ENCODE results near the gene CLDN10. TPM values are rescaled to one million over a fixed set of nuclear protein-coding genes. Genes with fewer than 3 reads are reported as not detected.
A peak's percentile ranks its signal among the peaks of the same experiment; 100 is the strongest.

Gene CLDN10
- polyA plus RNA-seq, 2 of the 4 experiments (the other 2 are of a cell fraction) = 0.18 to 0.96 TPM

DNA sequence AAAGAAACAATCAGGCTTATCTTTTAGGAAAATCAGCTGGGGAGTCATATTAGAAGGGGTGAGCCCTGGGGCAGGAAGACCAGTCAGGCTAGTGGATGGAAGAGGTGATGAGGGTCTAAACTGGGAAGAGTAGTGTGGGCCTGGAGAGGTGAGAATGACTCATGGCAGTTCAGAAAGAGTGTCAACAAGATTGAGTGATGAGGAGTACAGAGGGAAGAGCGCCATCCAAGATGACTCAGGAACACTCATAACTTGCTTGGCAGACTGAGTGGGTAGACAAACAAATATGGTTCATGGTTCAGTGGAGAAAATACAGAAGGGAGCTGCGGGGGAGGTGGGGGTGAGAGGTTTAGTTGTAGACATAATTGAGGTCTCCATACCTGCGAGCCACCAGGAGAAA is 17.3 kb upstream of the CLDN10 start (continued):
- TF ChIP-seq PHF8 (IDR thresholded peaks at IDR 0.05; ENCODE audit: borderline replicate concordance, low read depth) = no peak
- TF ChIP-seq ZNF302 (CRISPR knock-in tag; IDR thresholded peaks at IDR 0.05) = no peak
- TF ChIP-seq NFE2L2 (conservative IDR thresholded peaks at IDR 0.05; ENCODE audit: low read length) = no peak
- TF ChIP-seq NPAS2 (CRISPR knock-in tag; IDR thresholded peaks at IDR 0.05; ENCODE audit: borderline replicate concordance) = no peak
- no peak for TF ChIP-seq ZC3H11A (IDR thresholded peaks at IDR 0.05)
- peak; percentile 21 for TF ChIP-seq ZFP36 (IDR thresholded peaks at IDR 0.05; ENCODE audit: borderline replicate concordance, partially characterized antibody)
- TF ChIP-seq EHMT2 (IDR thresholded peaks at IDR 0.05; ENCODE audit: low read depth) = no peak
- TF ChIP-seq EP300 (IDR thresholded peaks at IDR 0.05) = peak; percentile 32 to 50; a peak in 2 of 5 replicates
- no peak for TF ChIP-seq RCOR1 (IDR thresholded peaks at IDR 0.05; ENCODE audit: low read depth, low read length)

DNA sequence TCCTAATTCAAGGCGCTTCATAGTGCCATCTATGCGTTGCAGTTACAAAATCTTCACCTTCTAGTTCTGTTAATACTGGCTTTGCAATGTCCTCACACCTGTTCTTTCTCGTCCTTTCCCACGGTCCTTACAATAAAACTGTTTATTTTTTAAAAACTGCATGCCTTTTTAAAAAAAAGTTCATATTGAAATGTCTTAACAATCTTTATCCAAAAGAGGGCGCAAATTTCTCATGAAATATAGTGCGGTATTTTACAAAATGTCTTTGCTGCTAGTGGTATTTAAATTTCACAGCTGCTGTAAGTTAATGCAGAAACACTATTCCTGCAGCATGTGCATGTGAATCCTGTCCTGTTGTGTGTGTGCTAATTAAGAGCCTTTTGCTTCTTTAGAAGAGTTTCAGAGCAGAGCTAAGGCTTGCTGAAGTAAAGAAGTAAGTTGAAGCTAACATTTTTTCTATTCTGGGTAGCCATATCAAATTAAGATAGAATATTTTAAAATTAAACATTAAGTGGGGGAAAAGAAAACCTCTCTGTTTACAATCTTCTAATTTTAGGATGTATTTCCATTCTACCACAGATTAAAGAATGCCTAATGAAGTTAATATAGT is 15.8 kb upstream of the CLDN10 start:
- TF ChIP-seq SMC3 (IDR thresholded peaks at IDR 0.05) (peak; percentile 41; the same call in 2 of the 3 replicates), EHMT2 (IDR thresholded peaks at IDR 0.05; ENCODE audit: low read depth) (no peak), GATA3 (IDR thresholded peaks at IDR 0.05; ENCODE audit: borderline replicate concordance) (no peak), POLR2AphosphoS2 (conservative IDR thresholded peaks at IDR 0.05; ENCODE audit: low read length) (no peak), RAD21 (conservative IDR thresholded peaks at IDR 0.05 in 1 of 2, IDR thresholded peaks at IDR 0.05 in 1 of 2) (peak; percentile 45 to 53), HOXB13 (CRISPR knock-in tag; IDR thresholded peaks at IDR 0.05; ENCODE audit: low read depth) (no peak), RNF2 (IDR thresholded peaks at IDR 0.05; ENCODE audit: borderline replicate concordance, low read depth) (no peak)
- TF ChIP-seq, protein P1, sequence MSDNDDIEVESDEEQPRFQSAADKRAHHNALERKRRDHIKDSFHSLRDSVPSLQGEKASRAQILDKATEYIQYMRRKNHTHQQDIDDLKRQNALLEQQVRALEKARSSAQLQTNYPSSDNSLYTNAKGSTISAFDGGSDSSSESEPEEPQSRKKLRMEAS (IDR thresholded peaks at IDR 0.05) = no peak
- TF ChIP-seq, protein P2, sequence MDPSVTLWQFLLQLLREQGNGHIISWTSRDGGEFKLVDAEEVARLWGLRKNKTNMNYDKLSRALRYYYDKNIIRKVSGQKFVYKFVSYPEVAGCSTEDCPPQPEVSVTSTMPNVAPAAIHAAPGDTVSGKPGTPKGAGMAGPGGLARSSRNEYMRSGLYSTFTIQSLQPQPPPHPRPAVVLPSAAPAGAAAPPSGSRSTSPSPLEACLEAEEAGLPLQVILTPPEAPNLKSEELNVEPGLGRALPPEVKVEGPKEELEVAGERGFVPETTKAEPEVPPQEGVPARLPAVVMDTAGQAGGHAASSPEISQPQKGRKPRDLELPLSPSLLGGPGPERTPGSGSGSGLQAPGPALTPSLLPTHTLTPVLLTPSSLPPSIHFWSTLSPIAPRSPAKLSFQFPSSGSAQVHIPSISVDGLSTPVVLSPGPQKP (IDR thresholded peaks at IDR 0.05; ENCODE audit: low read depth, low read length) = no peak
- TF ChIP-seq, protein P3, sequence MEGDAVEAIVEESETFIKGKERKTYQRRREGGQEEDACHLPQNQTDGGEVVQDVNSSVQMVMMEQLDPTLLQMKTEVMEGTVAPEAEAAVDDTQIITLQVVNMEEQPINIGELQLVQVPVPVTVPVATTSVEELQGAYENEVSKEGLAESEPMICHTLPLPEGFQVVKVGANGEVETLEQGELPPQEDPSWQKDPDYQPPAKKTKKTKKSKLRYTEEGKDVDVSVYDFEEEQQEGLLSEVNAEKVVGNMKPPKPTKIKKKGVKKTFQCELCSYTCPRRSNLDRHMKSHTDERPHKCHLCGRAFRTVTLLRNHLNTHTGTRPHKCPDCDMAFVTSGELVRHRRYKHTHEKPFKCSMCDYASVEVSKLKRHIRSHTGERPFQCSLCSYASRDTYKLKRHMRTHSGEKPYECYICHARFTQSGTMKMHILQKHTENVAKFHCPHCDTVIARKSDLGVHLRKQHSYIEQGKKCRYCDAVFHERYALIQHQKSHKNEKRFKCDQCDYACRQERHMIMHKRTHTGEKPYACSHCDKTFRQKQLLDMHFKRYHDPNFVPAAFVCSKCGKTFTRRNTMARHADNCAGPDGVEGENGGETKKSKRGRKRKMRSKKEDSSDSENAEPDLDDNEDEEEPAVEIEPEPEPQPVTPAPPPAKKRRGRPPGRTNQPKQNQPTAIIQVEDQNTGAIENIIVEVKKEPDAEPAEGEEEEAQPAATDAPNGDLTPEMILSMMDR (IDR thresholded peaks at IDR 0.05) = peak; percentile 54
- Histone ChIP-seq H3K4me3 (no peak overlapping the region), H3K9me3 (no peaks in the 10 kb centered on the region), H3K4me1 (peaks cover 53% of the 10 kb centered on the region), H3K27ac (peak overlapping the region; percentile 63 to 70; a peak in 5 of 6 replicates), H3K4me2 (peak overlapping the region; percentile 63)
- WGBS (ENCODE audit: missing lambda C conversion rate) = 9% methylated on average over 6 of the region's 6 CpGs
- POLR2A ChIA-PET = interaction anchor here (0.6 kb wide), 1 partner anchor 84 kb away, joined by 4 read pairs; no protein-coding TSS in a partner anchor
- CTCF ChIA-PET = interaction anchor here (0.6 to 3.1 kb wide), 28 partner anchors 9 to 346 kb away, joined by 3 to 22 read pairs (median 3); no protein-coding TSS in a partner anchor
- FAIRE-seq = no peak
- peak in 1 of 2 experiments; percentile 21 for DNase-seq (ENCODE audit: low read depth in 1 of 2, low spot score in 1 of 2)
- no peak for ATAC-seq

DNA sequence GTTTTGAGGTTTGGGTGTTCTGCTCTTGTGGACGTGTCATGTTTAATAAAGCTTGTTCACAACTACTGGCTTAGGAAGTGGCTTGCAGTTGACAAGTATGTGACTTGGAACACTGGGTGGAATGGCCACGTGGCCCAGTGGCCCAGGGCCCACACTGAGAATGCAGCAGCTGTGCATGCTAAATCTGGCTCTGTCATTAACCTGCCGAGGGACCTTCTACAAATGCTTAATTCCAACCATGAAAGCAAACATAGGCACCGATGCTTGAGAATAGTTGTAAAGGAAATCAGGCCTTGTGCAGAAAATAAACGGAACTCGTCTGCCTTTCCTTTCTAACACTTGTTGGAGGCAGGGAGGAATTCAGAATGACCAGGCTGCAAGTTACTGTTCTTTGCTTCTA is 11.6 kb upstream of the CLDN10 start:
- ATAC-seq (no peak), FAIRE-seq (no peak), DNase-seq (ENCODE audit: low read depth in 1 of 2, low spot score in 1 of 2) (no peak)
- TF ChIP-seq PHF8 (IDR thresholded peaks at IDR 0.05; ENCODE audit: borderline replicate concordance, low read depth) (no peak), BHLHE40 (IDR thresholded peaks at IDR 0.05; ENCODE audit: low read depth, low read length) (no peak), ZC3H11A (IDR thresholded peaks at IDR 0.05) (no peak), EHF (CRISPR knock-in tag; IDR thresholded peaks at IDR 0.05) (no peak), NR3C1 (IDR thresholded peaks at IDR 0.05) (no peak)
- TF ChIP-seq, protein P4, sequence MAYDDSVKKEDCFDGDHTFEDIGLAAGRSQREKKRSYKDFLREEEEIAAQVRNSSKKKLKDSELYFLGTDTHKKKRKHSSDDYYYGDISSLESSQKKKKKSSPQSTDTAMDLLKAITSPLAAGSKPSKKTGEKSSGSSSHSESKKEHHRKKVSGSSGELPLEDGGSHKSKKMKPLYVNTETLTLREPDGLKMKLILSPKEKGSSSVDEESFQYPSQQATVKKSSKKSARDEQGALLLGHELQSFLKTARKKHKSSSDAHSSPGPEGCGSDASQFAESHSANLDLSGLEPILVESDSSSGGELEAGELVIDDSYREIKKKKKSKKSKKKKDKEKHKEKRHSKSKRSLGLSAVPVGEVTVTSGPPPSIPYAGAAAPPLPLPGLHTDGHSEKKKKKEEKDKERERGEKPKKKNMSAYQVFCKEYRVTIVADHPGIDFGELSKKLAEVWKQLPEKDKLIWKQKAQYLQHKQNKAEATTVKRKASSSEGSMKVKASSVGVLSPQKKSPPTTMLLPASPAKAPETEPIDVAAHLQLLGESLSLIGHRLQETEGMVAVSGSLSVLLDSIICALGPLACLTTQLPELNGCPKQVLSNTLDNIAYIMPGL (CRISPR knock-in tag; IDR thresholded peaks at IDR 0.05; ENCODE audit: borderline replicate concordance) = no peak
- TF ChIP-seq, protein P5, sequence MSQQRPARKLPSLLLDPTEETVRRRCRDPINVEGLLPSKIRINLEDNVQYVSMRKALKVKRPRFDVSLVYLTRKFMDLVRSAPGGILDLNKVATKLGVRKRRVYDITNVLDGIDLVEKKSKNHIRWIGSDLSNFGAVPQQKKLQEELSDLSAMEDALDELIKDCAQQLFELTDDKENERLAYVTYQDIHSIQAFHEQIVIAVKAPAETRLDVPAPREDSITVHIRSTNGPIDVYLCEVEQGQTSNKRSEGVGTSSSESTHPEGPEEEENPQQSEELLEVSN (IDR thresholded peaks at IDR 0.05; ENCODE audit: borderline replicate concordance, low read depth) = no peak
- TF ChIP-seq, protein P1 (IDR thresholded peaks at IDR 0.05) = no peak
- WGBS (ENCODE audit: missing lambda C conversion rate) = 70% methylated on average over 6 of the region's 6 CpGs
- ChIA-PET CTCF (interaction anchor here (1.7 to 1.9 kb wide), 2 partner anchors 23 to 352 kb away, joined by 5 read pairs; no protein-coding TSS in a partner anchor), POLR2A (no interaction called here)
- Histone ChIP-seq H3K4me3 (no peak overlapping the region), H3K4me1 (peaks cover 26% of the 10 kb centered on the region), H3K27ac (no peak overlapping the region), H3K4me2 (no peak overlapping the region), H3K9me3 (no peaks in the 10 kb centered on the region)

Data from A549 (cell line).